Measurements from ENCODE around the gene COL5A1.

The COL5A1 gene

DNA sequence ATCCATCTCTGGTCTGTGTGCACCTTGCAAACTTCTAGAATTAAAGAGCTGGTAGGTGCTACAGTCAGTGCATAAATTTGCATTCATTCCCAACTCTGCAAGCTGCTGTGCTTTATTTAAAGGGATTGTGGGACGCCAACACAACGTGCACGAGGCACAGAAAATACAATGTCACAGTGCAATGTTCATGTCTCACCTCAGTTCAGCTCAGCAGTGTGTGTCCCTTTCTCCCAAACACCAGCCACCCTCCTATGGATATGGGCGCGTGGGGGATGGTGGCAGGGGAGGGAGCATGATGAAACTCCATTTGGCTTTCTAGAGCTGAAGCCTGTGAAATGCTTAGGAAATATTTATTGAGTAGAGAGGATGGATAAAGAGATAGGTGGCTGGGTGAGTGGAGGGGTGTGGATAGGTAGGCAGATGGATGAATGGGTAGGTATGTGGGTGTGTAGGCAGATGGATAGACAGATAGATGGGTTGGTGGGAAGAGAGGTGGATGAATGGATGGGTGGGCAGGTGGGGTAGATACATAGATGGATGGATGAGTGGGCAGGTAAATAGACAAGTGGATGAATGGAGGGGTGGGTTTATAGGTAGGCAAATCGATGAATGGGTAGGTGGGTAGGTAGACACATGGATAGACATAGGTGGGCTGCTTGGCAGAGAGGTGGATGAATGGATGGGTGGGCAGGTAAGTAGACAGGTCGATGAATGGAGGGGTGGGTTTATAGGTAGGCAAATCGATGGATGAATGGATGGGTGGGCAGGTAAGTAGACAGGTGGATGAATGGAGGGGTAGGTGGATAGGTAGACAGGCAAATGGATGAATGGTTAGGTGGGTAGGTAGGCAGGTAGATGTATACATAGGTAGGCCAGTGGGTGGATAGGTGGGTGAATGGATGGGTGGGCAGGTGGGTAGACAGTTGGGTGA, 146.3 kb downstream of the COL5A1 start:
- Histone ChIP-seq H3K4me1 (ENCODE audit: insufficient read depth, poor library complexity, severe bottlenecking) (no peaks in the 10 kb centered on the region), H3K27ac (ENCODE audit: poor library complexity, severe bottlenecking) (no peak overlapping the region), H3K27me3 (ENCODE audit: insufficient read depth, poor library complexity, severe bottlenecking) (no peaks in the 10 kb centered on the region), H3K4me3 (ENCODE audit: severe bottlenecking) (no peak overlapping the region), H3K36me3 (ENCODE audit: low read depth) (no peaks in the 10 kb centered on the region), H3K9me3 (ENCODE audit: severe bottlenecking) (no peaks in the 10 kb centered on the region)
- ATAC-seq (ENCODE audit: low read depth) (no peak), DNase-seq (ENCODE audit: low spot score) (no peak)
- TF ChIP-seq, protein P1, sequence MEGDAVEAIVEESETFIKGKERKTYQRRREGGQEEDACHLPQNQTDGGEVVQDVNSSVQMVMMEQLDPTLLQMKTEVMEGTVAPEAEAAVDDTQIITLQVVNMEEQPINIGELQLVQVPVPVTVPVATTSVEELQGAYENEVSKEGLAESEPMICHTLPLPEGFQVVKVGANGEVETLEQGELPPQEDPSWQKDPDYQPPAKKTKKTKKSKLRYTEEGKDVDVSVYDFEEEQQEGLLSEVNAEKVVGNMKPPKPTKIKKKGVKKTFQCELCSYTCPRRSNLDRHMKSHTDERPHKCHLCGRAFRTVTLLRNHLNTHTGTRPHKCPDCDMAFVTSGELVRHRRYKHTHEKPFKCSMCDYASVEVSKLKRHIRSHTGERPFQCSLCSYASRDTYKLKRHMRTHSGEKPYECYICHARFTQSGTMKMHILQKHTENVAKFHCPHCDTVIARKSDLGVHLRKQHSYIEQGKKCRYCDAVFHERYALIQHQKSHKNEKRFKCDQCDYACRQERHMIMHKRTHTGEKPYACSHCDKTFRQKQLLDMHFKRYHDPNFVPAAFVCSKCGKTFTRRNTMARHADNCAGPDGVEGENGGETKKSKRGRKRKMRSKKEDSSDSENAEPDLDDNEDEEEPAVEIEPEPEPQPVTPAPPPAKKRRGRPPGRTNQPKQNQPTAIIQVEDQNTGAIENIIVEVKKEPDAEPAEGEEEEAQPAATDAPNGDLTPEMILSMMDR (IDR thresholded peaks at IDR 0.05; ENCODE audit: poor library complexity, severe bottlenecking) = no peak

DNA sequence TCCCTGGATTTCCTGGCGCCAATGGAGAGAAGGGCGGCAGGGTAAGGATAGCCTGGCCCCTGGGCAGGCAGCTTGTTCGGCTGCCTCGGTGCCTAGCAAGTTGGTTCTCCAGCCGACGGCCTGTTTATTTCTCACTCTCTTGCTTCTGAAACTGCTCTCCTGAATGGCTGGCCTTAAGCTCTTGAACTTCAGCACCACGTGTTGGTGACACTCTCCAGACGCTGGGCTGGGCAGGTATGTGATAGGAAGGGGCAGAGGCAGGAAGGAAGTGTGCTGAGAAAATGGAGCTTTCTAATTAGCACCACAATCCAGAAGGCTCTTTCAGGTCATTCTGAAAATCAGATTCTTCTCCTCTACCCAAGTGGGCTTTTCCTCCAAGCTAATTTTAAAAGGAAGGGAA, 147.6 kb downstream of the COL5A1 start:
- H3K4me1 ChIP-seq (ENCODE audit: insufficient read depth, poor library complexity, severe bottlenecking) = no peaks in the 10 kb centered on the region
- no peaks in the 10 kb centered on the region for H3K9me3 ChIP-seq (ENCODE audit: severe bottlenecking)
- no peak for DNase-seq (ENCODE audit: low spot score)
- H3K36me3 ChIP-seq (ENCODE audit: low read depth) = no peaks in the 10 kb centered on the region
- ATAC-seq (ENCODE audit: low read depth) = no peak
- H3K4me3 ChIP-seq (ENCODE audit: severe bottlenecking) = no peak overlapping the region
- TF ChIP-seq, protein P1 (IDR thresholded peaks at IDR 0.05; ENCODE audit: poor library complexity, severe bottlenecking) = no peak
- H3K27ac ChIP-seq (ENCODE audit: poor library complexity, severe bottlenecking) = no peak overlapping the region
- H3K27me3 ChIP-seq (ENCODE audit: insufficient read depth, poor library complexity, severe bottlenecking) = no peaks in the 10 kb centered on the region

DNA sequence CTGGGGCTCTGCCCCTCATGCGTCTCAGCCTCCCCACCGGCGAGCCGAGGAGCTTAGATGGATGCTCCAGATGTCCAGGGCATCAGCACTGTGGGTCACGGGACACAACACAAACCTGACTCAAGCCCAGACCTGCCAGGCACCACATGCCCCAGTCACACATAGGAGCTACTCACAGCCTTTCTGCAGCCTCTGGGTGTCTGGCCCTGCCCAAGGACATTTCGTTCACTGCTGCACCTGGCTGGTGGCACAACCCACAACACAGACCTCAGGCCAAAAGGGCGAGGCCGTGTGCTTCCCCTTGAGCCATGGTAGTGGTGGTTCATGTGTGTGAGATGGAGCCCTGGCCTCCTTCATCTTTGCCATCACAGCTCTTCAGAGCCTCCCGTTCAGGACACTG, 149.4 kb downstream of the COL5A1 start:
- H3K4me3 ChIP-seq (ENCODE audit: severe bottlenecking) = no peak overlapping the region
- TF ChIP-seq, protein P1 (IDR thresholded peaks at IDR 0.05; ENCODE audit: poor library complexity, severe bottlenecking) = no peak
- H3K9me3 ChIP-seq (ENCODE audit: severe bottlenecking) = no peaks in the 10 kb centered on the region
- no peaks in the 10 kb centered on the region for H3K36me3 ChIP-seq (ENCODE audit: low read depth)
- ATAC-seq (ENCODE audit: low read depth) = no peak
- H3K4me1 ChIP-seq (ENCODE audit: insufficient read depth, poor library complexity, severe bottlenecking) = no peaks in the 10 kb centered on the region
- no peak overlapping the region for H3K27ac ChIP-seq (ENCODE audit: poor library complexity, severe bottlenecking)
- no peaks in the 10 kb centered on the region for H3K27me3 ChIP-seq (ENCODE audit: insufficient read depth, poor library complexity, severe bottlenecking)
- DNase-seq (ENCODE audit: low spot score) = no peak

DNA sequence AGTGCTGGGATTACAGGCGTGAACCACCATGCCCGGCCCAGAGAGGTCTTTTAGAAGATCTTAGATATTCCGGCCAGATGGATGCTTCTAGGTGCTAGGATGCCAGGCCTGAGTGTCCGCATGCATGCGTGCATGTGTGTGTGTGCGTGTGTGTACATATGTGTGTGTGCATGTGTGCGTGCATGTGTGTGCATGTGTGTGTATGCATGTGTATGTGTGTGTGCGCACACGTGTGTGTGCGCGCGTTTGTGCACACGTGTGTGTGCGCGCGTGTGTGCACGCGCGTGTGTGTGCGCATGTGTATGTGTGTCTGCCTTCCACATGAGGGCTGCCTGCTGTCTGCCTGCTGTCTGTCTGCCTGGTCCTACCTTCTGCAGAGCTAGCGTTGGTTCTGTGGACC, 151.0 kb downstream of the COL5A1 start:
- Histone ChIP-seq H3K4me1 (ENCODE audit: insufficient read depth, poor library complexity, severe bottlenecking) (no peaks in the 10 kb centered on the region), H3K4me3 (ENCODE audit: severe bottlenecking) (no peak overlapping the region), H3K9me3 (ENCODE audit: severe bottlenecking) (no peaks in the 10 kb centered on the region), H3K27ac (ENCODE audit: poor library complexity, severe bottlenecking) (no peak overlapping the region), H3K36me3 (ENCODE audit: low read depth) (no peaks in the 10 kb centered on the region), H3K27me3 (ENCODE audit: insufficient read depth, poor library complexity, severe bottlenecking) (no peaks in the 10 kb centered on the region)
- no peak for DNase-seq (ENCODE audit: low spot score)
- no peak for ATAC-seq (ENCODE audit: low read depth)
- TF ChIP-seq, protein P1 (IDR thresholded peaks at IDR 0.05; ENCODE audit: poor library complexity, severe bottlenecking) = no peak

Data from RWPE2 (cell line).